Activated CD4-positive, alpha-beta memory T cell treated with anti-CD3 and anti-CD28 coated beads for 36 hours (primary cell): ENCODE data around the gene TOR1B. TPM values are rescaled to one million over a fixed set of nuclear protein-coding genes. Genes with fewer than 3 reads are reported as not detected.
"Not testable (repeated sequence)": the region's sequence is repeated elsewhere in the genome, so short reads cannot be mapped to it uniquely, and the experiment has no call there.

Experiments used
- CTCF ChIA-PET: fragments of 350-600 bp; sonication (Branson Sonifier 250); formaldehyde crosslinking; loops from one replicate; lab custom pipeline; 2021; ENCODE audit warnings: antibody characterized with exemption, inconsistent platforms; lab: Charles Lee
- POLR2A ChIA-PET: fragments of 350-600 bp; sonication (Branson Sonifier 250); formaldehyde crosslinking; loops from one replicate; lab custom pipeline; 2021; ENCODE audit warnings: antibody characterized with exemption; lab: Charles Lee
- DNase-seq: peaks from one replicate; pipeline ENCODE4 v3.0.0-alpha.2; 2020
- H3K27ac Mint-ChIP-seq: one replicate; pipeline ENCODE4 v1.8.0; 2021; ENCODE audit warnings: mixed read lengths
- H3K27me3 Mint-ChIP-seq: one replicate; pipeline ENCODE4 v1.8.0; 2021; ENCODE audit warnings: mixed read lengths
- H3K36me3 Mint-ChIP-seq: one replicate; pipeline ENCODE4 v1.8.0; 2021; ENCODE audit warnings: mixed read lengths
- H3K4me1 Mint-ChIP-seq: one replicate; pipeline ENCODE4 v1.8.0; 2021; ENCODE audit warnings: low read depth, mixed read lengths
- H3K4me3 Mint-ChIP-seq: one replicate; pipeline ENCODE4 v1.8.0; 2021; ENCODE audit warnings: mild to moderate bottlenecking, mixed read lengths
- H3K9me3 Mint-ChIP-seq: one replicate; pipeline ENCODE4 v1.8.0; 2021; ENCODE audit warnings: mixed read lengths
- intact Hi-C: fragments of 100-400 bp; cut with micrococcal nuclease; formaldehyde crosslinking; loops from one replicate; pipeline ENCODE4 v1.15.1; 2023
- total RNA-seq, 2 experiments: library from RNA; stranded (reverse); gene quantifications; one replicate each; pipeline ENCODE4 v1.2.3, GENCODE V29; 2021

TOR1B gene
- total RNA-seq, 2 experiments from 2014 or later: 20.6 to 23.0 TPM

- no peak for DNase-seq
- Mint-ChIP-seq H3K36me3 (no peaks in the 10 kb centered on the region), H3K9me3 (no peaks in the 10 kb centered on the region), H3K4me1 (no peaks in the 10 kb centered on the region), H3K4me3 (no peak overlapping the region), H3K27me3 (no peaks in the 10 kb centered on the region), H3K27ac (peak overlapping the region; percentile 10)
- intact Hi-C loops: no loop called here
- CTCF ChIA-PET: interaction anchor here (0.8 kb wide), 1 partner anchor 37 kb away, joined by 3 read pairs; no protein-coding TSS in a partner anchor
- POLR2A ChIA-PET: no interaction called here
These were observed 39.7 kb upstream of the TOR1B start for GRCh38 chr9:129762985-129763926.

DNA sequence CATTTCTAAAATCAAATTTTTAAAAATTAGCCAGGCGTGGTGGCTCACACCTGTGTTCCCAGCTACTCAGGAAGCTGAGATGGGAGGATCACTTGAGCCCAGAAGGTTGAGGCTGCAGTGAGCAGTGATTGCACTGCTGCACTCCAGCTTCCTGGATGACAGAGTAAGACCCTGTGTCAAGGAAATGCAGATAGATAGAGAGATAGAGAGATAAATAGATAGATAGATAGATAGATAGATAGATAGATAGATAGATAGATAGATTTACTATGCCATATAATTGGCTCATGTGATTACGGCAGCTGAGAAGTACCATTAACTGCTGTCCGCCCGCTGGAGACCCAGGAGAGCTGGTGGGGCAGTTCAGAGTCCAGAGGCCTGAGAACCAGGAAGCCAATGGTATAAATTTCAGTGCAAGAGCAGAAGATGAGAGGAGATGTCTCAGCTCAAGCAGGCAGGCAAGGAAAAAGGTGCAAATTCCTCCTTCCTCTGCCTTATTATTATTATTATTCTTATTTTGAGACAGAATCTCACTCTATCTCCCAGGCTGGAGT, 37.1 kb upstream of the TOR1B start:
- Mint-ChIP-seq H3K9me3 (no peaks in the 10 kb centered on the region), H3K4me1 (no peaks in the 10 kb centered on the region), H3K4me3 (no peak overlapping the region), H3K27me3 (peaks cover 1% of the 10 kb centered on the region), H3K27ac (no peak overlapping the region), H3K36me3 (no peaks in the 10 kb centered on the region)
- ChIA-PET POLR2A (no interaction called here), CTCF (interaction anchor here (1.1 to 1.5 kb wide), 2 partner anchors 25 to 28 kb away, joined by 3 to 4 read pairs; no protein-coding TSS in a partner anchor)
- intact Hi-C loops: no loop called here
- no peak for DNase-seq

DNA sequence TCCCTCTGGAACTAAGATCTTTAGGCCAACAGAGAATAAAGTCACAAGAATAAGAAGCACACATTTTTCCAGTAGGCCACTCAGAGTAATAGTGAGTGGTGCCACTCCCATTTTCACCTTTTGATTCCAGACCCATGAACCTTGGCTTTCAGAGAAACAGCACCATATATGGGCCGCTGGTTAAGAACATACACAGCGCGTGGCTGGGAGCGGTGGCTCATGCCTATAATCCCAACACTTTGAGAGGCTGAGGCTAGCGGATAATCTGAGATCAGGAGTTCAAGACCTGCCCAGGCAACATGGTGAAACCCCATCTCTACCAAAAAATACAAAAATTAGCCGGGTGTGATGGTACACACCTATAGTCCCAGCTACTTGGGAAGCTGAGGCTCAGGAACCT, 34.5 kb upstream of the TOR1B start:
- POLR2A ChIA-PET: no interaction called here
- H3K4me1 Mint-ChIP-seq: no peaks in the 10 kb centered on the region
- no peak overlapping the region for H3K27ac Mint-ChIP-seq
- H3K27me3 Mint-ChIP-seq: peaks cover 1% of the 10 kb centered on the region
- H3K36me3 Mint-ChIP-seq: no peaks in the 10 kb centered on the region
- H3K9me3 Mint-ChIP-seq: no peaks in the 10 kb centered on the region
- CTCF ChIA-PET: interaction anchor here (1.6 to 2.4 kb wide), 2 partner anchors 8 to 31 kb away, joined by 3 to 8 read pairs; no protein-coding TSS in a partner anchor
- intact Hi-C loops: no loop called here
- no peak for DNase-seq
- no peak overlapping the region for H3K4me3 Mint-ChIP-seq

GRCh38 chr9:129769669-129770068, 33.3 kb upstream of the TOR1B start:
- Mint-ChIP-seq H3K9me3 (no peaks in the 10 kb centered on the region), H3K27ac (no peak overlapping the region), H3K4me3 (no peak overlapping the region), H3K27me3 (peaks cover 1% of the 10 kb centered on the region), H3K36me3 (no peaks in the 10 kb centered on the region), H3K4me1 (no peaks in the 10 kb centered on the region)
- intact Hi-C loops: no loop called here
- POLR2A ChIA-PET: no interaction called here
- CTCF ChIA-PET: interaction anchor here (2.4 kb wide), 1 partner anchor 32 kb away, joined by 8 read pairs; no protein-coding TSS in a partner anchor
- no peak for DNase-seq

- DNase-seq: no peak
- Mint-ChIP-seq H3K9me3 (no peaks in the 10 kb centered on the region), H3K36me3 (no peaks in the 10 kb centered on the region), H3K4me3 (no peak overlapping the region), H3K27me3 (peaks cover 4% of the 10 kb centered on the region), H3K27ac (no peak overlapping the region), H3K4me1 (no peaks in the 10 kb centered on the region)
- ChIA-PET POLR2A (no interaction called here), CTCF (no interaction called here)
- intact Hi-C loops: no loop called here
These were observed 32.2 kb upstream of the TOR1B start for GRCh38 chr9:129770741-129771140.

DNA sequence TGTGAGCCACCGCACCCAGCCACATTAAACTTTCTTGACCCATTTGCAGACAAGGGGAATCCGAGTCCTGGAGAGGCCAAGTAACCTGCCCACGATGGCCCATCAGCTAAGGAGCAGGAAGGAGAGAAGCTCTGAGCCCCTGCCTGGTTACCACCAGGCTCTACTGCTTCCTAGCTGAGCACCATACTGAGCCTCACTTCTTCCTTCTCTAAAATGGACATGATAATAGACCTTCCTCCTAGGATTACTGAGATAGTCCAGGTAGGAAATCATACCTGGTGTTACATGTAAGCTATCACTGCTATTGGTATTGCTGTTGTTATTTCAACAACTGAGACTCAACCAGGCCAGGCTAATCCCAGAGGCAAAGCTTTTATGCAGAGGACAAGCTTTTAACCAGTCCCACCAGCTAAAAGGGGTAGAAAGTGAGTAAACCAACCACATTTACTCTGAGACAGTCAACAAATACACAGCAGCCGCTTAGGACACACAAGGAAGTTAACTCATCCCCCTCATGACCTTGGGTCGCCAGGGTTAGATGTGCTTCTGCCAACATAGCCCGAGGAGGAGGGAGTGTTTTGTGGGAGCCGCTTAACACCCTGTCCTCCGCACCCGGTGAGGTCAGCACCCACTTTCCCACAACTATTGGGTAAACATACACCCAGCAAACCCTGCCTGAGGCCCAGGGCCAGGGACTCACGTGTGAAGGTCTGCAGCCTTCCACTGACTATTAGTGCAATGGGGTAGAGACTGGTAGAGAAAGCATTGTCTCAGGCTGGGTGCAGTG, 29.5 kb upstream of the TOR1B start:
- ChIA-PET POLR2A (no interaction called here), CTCF (interaction anchor here (0.6 to 2.5 kb wide), 5 partner anchors 11 to 653 kb away, joined by 3 to 11 read pairs (median 4); no protein-coding TSS in a partner anchor)
- intact Hi-C loops: no loop called here
- Mint-ChIP-seq H3K27ac (no peak overlapping the region), H3K27me3 (peaks cover 8% of the 10 kb centered on the region), H3K36me3 (no peaks in the 10 kb centered on the region), H3K4me1 (peaks cover 15% of the 10 kb centered on the region), H3K9me3 (no peaks in the 10 kb centered on the region), H3K4me3 (no peak overlapping the region)
- DNase-seq: no peak

- POLR2A ChIA-PET: no interaction called here
- DNase-seq: no peak
- Mint-ChIP-seq H3K4me3 (no peak overlapping the region), H3K27ac (no peak overlapping the region), H3K4me1 (peaks cover 15% of the 10 kb centered on the region), H3K36me3 (no peaks in the 10 kb centered on the region), H3K9me3 (no peaks in the 10 kb centered on the region), H3K27me3 (peaks cover 8% of the 10 kb centered on the region)
- CTCF ChIA-PET: interaction anchor here (1.4 to 4.3 kb wide), 2 partner anchors 9 to 38 kb away, joined by 6 to 29 read pairs; no protein-coding TSS in a partner anchor
- intact Hi-C loops: no loop called here
These were observed 28.1 kb upstream of the TOR1B start for GRCh38 chr9:129774791-129775447.

DNA sequence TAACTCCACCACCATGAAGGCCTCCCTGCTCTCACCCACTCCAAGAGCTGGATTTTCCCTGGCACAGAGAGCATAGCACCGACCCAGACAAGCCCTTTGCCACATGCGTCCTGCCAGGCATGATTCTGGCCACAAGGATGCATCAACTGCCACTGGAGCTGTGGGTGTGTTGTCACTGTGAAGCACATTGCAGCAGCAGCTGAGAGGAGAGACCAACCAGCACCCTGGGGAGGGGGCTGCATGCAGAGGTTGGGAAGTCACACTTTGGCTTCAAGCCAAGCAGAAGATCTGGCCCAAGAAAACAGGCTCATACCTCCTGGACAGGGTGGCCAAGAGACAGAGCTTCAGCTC, 27.6 kb upstream of the TOR1B start:
- no peak overlapping the region for H3K4me3 Mint-ChIP-seq
- intact Hi-C loops: no loop called here
- POLR2A ChIA-PET: interaction anchor here (0.6 kb wide), 1 partner anchor 257 kb away, joined by 5 read pairs; no protein-coding TSS in a partner anchor
- H3K4me1 Mint-ChIP-seq: peaks cover 15% of the 10 kb centered on the region
- DNase-seq: no peak
- no peaks in the 10 kb centered on the region for H3K36me3 Mint-ChIP-seq
- CTCF ChIA-PET: interaction anchor here (1.4 to 4.3 kb wide), 2 partner anchors 8 to 38 kb away, joined by 6 to 29 read pairs; no protein-coding TSS in a partner anchor
- H3K27me3 Mint-ChIP-seq: peaks cover 7% of the 10 kb centered on the region
- H3K27ac Mint-ChIP-seq: no peak overlapping the region
- H3K9me3 Mint-ChIP-seq: no peaks in the 10 kb centered on the region

DNA sequence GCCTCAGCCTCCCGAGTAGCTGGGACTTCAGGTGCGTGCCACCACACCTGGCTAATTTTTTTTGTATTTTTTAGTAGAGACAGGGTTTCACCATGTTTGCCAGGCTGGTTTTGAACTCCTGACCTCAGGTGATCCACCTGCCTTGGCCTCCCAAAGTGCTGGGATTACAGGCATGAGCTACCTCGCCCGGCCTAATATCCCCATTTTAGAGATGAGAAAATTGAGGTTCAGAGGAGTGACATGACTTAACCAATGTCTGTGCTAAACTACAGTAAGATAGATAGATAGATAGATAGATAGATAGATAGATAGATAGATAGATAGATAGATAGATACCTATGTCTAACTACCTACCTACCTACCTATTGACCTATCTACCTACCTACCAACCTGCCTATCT, 26.9 kb upstream of the TOR1B start:
- POLR2A ChIA-PET: interaction anchor here (0.6 kb wide), 1 partner anchor 256 kb away, joined by 5 read pairs; no protein-coding TSS in a partner anchor
- H3K27me3 Mint-ChIP-seq, H3K9me3 Mint-ChIP-seq, intact Hi-C loops, H3K36me3 Mint-ChIP-seq, DNase-seq, H3K4me3 Mint-ChIP-seq, H3K27ac Mint-ChIP-seq: not testable (repeated sequence)
- H3K4me1 Mint-ChIP-seq: peaks cover 15% of the 10 kb centered on the region
- CTCF ChIA-PET: interaction anchor here (1.4 to 4.3 kb wide), 3 partner anchors 8 to 39 kb away, joined by 3 to 29 read pairs (median 6); no protein-coding TSS in a partner anchor

DNA sequence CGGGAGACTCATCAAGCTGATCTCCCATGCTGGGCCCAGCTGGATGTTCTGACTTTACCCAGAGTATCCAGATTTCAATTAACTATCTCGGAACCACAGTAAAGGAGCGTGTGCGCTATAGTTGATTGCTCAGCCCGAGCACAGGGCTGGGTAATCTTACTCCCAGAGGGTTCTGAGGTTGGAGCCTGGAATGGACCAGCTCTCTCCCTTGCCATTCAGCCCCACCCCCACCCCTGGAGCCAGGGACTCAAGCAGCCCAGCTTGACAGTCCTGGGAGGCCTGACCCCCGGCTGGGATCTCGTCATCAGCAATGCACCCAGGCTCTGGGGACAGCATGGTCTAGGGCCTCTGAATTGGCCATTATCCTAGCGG, 26.4 kb upstream of the TOR1B start:
- Mint-ChIP-seq H3K27me3 (peaks cover 7% of the 10 kb centered on the region), H3K9me3 (no peaks in the 10 kb centered on the region), H3K4me1 (peaks cover 15% of the 10 kb centered on the region), H3K27ac (no peak overlapping the region), H3K4me3 (no peak overlapping the region), H3K36me3 (no peaks in the 10 kb centered on the region)
- intact Hi-C loops: no loop called here
- DNase-seq: no peak
- ChIA-PET CTCF (interaction anchor here (0.8 to 4.3 kb wide), 5 partner anchors 9 to 633 kb away, joined by 3 to 29 read pairs (median 5); no protein-coding TSS in a partner anchor), POLR2A (no interaction called here)
